ENCODE data around the gene SLC30A9.

Gene SLC30A9

DNA sequence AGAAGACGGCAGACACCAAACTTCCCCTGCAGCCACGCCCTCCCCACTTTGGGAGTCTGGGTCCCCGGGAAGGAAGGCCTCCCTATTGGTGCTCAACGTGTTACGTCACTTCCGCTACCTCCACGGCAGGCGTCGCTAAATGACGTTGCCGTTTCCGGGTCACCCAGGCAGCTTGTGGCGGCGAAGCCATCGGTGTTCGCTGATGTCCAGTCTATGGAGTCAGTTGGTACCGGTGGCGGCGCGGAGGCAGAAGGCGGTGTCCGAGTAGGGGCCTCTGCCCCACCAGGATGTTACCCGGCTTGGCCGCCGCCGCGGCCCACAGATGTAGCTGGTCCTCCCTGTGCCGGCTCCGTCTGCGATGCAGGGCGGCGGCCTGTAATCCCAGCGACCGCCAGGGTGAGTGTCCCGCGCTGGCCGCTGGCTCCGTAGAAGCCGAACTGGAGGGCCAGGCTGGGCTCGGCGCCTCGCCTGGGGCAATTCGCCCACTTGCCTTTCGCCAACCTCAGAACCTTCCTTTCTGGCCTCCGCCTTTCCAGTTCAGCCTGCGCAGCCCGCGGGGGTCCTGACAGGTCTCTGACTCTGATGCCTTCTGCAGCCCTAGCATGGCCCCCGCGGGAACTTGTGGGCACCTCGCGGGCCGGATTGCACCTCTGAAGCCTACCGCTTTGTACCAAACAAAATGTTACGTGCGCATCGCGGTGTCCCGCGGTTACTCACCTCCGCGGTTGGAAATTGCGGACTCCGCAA lies at the start of gene SLC30A9:
Gene SLC30A9, plus strand, starts transcription at position 166 of the 747 bp plus-strand sequence. Its CDS starts 122 bp downstream, at position 288.
- Mint-ChIP-seq H3K27me3 (ENCODE audit: low read depth) (no peaks in the 10 kb centered on the region), H3K4me3 (peak within 1 kb of the TSS; percentile 93 to 100 (median 97)), H3K9me3 (no peaks in the 10 kb centered on the region), H3K27ac (peak within 1 kb of the TSS; percentile 84 to 96 (median 89)), H3K36me3 (ENCODE audit: low read depth) (no peaks in the 10 kb centered on the region), H3K4me1 (peaks cover 24% of the 10 kb centered on the region)
- TF ChIP-seq, protein P1, sequence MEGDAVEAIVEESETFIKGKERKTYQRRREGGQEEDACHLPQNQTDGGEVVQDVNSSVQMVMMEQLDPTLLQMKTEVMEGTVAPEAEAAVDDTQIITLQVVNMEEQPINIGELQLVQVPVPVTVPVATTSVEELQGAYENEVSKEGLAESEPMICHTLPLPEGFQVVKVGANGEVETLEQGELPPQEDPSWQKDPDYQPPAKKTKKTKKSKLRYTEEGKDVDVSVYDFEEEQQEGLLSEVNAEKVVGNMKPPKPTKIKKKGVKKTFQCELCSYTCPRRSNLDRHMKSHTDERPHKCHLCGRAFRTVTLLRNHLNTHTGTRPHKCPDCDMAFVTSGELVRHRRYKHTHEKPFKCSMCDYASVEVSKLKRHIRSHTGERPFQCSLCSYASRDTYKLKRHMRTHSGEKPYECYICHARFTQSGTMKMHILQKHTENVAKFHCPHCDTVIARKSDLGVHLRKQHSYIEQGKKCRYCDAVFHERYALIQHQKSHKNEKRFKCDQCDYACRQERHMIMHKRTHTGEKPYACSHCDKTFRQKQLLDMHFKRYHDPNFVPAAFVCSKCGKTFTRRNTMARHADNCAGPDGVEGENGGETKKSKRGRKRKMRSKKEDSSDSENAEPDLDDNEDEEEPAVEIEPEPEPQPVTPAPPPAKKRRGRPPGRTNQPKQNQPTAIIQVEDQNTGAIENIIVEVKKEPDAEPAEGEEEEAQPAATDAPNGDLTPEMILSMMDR (IDR thresholded peaks at IDR 0.05; ENCODE audit: unreplicated experiment in 3 of 3): peak; percentile 38 to 60 (median 42)

- Mint-ChIP-seq H3K36me3 (ENCODE audit: low read depth) (peaks cover 34% of the 10 kb centered on the region), H3K27me3 (ENCODE audit: low read depth) (no peaks in the 10 kb centered on the region), H3K4me3 (no peak overlapping the region), H3K27ac (no peak overlapping the region), H3K4me1 (peaks cover 22% of the 10 kb centered on the region), H3K9me3 (no peaks in the 10 kb centered on the region)
- TF ChIP-seq, protein P1 (IDR thresholded peaks at IDR 0.05; ENCODE audit: unreplicated experiment in 3 of 3): no peak
These were observed 49.5 kb upstream of the SLC30A9 start for GRCh38 chr4:41940834-41941233.

DNA sequence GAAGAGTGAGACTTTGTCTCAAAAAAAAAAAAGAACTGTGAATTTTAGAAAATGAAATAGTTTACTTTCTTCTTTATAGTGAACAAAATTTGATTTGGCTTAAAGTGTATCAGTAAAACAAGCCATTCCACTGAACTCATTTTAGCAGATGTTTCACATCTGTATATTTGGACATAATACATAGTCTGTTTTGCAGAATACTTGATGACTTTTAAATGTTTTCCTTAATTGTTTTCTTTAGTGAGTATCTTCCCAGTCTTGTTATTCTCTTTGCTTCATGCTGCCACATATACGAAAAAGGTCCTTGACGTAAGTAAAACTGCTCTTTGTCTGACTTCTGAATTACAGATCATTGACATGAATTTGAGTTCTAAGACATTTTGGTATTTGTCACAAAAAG lies 46.8 kb upstream of the SLC30A9 start:
- H3K36me3 Mint-ChIP-seq (ENCODE audit: low read depth): peaks cover 35% of the 10 kb centered on the region
- TF ChIP-seq, protein P1 (IDR thresholded peaks at IDR 0.05; ENCODE audit: unreplicated experiment in 3 of 3): no peak
- peaks cover 3% of the 10 kb centered on the region for H3K4me1 Mint-ChIP-seq
- H3K27ac Mint-ChIP-seq: no peak overlapping the region
- no peaks in the 10 kb centered on the region for H3K9me3 Mint-ChIP-seq
- no peaks in the 10 kb centered on the region for H3K27me3 Mint-ChIP-seq (ENCODE audit: low read depth)
- no peak overlapping the region for H3K4me3 Mint-ChIP-seq

DNA sequence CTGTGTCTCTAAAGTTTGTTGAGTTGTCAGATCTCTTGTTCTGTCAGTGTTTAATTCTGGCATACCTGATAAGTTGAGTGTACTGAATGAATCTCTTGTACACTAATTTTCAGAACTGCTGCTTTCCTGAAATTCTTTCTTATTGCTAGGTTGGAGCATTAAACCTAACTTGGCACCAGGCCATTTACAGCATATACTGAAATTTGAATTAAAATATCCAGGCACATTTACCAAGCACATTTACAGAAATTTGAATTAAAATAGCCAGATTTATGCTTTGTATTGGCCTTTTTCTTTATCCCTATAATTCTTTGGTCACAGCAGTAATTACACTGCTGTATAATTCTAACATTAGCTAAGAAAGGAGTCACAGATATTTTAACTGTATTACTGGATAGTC lies 46.2 kb upstream of the SLC30A9 start:
- Mint-ChIP-seq H3K36me3 (ENCODE audit: low read depth) (peaks cover 35% of the 10 kb centered on the region), H3K4me3 (no peak overlapping the region), H3K4me1 (no peaks in the 10 kb centered on the region), H3K9me3 (no peaks in the 10 kb centered on the region), H3K27ac (no peak overlapping the region), H3K27me3 (ENCODE audit: low read depth) (no peaks in the 10 kb centered on the region)
- TF ChIP-seq, protein P1 (IDR thresholded peaks at IDR 0.05; ENCODE audit: unreplicated experiment in 3 of 3): no peak

- TF ChIP-seq, protein P1 (IDR thresholded peaks at IDR 0.05; ENCODE audit: unreplicated experiment in 3 of 3): no peak
- H3K36me3 Mint-ChIP-seq (ENCODE audit: low read depth): peaks cover 50% of the 10 kb centered on the region
- no peaks in the 10 kb centered on the region for H3K9me3 Mint-ChIP-seq
- no peak overlapping the region for H3K27ac Mint-ChIP-seq
- no peaks in the 10 kb centered on the region for H3K27me3 Mint-ChIP-seq (ENCODE audit: low read depth)
- H3K4me1 Mint-ChIP-seq: no peaks in the 10 kb centered on the region
- H3K4me3 Mint-ChIP-seq: no peak overlapping the region
These were observed 40.8 kb upstream of the SLC30A9 start for GRCh38 chr4:41949531-41949930.

- TF ChIP-seq, protein P1 (IDR thresholded peaks at IDR 0.05; ENCODE audit: unreplicated experiment in 3 of 3): peak; percentile 38 to 52 (median 44)
- Mint-ChIP-seq H3K4me1 (no peaks in the 10 kb centered on the region), H3K9me3 (no peaks in the 10 kb centered on the region), H3K4me3 (no peak overlapping the region), H3K27ac (no peak overlapping the region), H3K36me3 (ENCODE audit: low read depth) (peaks cover 17% of the 10 kb centered on the region), H3K27me3 (ENCODE audit: low read depth) (no peaks in the 10 kb centered on the region)
These were observed 32.7 kb upstream of the SLC30A9 start for GRCh38 chr4:41957634-41958033.
